Neural progenitor cell (in vitro differentiated cells): ENCODE measurements around the gene GATAD2A. TPM values are rescaled to one million over a fixed set of nuclear protein-coding genes. Genes with fewer than 3 reads are reported as not detected.

Source experiments
- DNase-seq: peaks from one replicate; pipeline ENCODE4 v3.0.0-alpha.2; 2016; ENCODE audit warnings: low spot score
- H2AFZ ChIP-seq: fragments of 200-600 bp; sonication (generic); replicated peaks from 2 replicates; pipeline ENCODE4 v1.6.1; 2016; ENCODE audit warnings: antibody characterized with exemption
- H3F3A ChIP-seq: fragments of 200-600 bp; sonication (generic); 2 replicates; pipeline ENCODE4 v1.6.1; 2016; ENCODE audit warnings: antibody characterized with exemption, low read depth
- H3K27ac ChIP-seq: fragments of 200-600 bp; sonication (generic); 2 replicates; pipeline ENCODE4 v1.5.1; 2016; ENCODE audit warnings: mild to moderate bottlenecking
- H3K27me3 ChIP-seq: fragments of 200-600 bp; sonication (generic); 2 replicates; pipeline ENCODE4 v1.6.1; 2016; ENCODE audit warnings: mild to moderate bottlenecking, moderate library complexity
- H3K36me3 ChIP-seq: fragments of 200-600 bp; sonication (generic); 2 replicates; pipeline ENCODE4 v1.5.1; 2016
- H3K4me1 ChIP-seq: fragments of 200-600 bp; sonication (generic); 2 replicates; pipeline ENCODE4 v1.6.1; 2016; ENCODE audit warnings: mixed run types
- H3K4me2 ChIP-seq: fragments of 200-600 bp; sonication (generic); 2 replicates; pipeline ENCODE4 v1.6.1; 2016
- H3K4me3 ChIP-seq: fragments of 200-600 bp; sonication (generic); 2 replicates; pipeline ENCODE4 v1.5.1; 2016
- H3K79me2 ChIP-seq: fragments of 200-600 bp; sonication (generic); 2 replicates; pipeline ENCODE4 v1.6.1; 2016; ENCODE audit warnings: low read depth
- H3K9ac ChIP-seq: fragments of 200-600 bp; sonication (generic); 2 replicates; pipeline ENCODE4 v1.6.1; 2016
- H3K9me3 ChIP-seq: fragments of 200-600 bp; sonication (generic); 2 replicates; pipeline ENCODE4 v1.5.1; 2016; ENCODE audit warnings: low read depth
- H4K20me1 ChIP-seq: fragments of 200-600 bp; sonication (generic); 2 replicates; pipeline ENCODE4 v1.6.1; 2016; ENCODE audit warnings: low read depth
- H3K27ac Mint-ChIP-seq: 3 replicates; pipeline ENCODE4 v1.8.0; 2021; ENCODE audit warnings: mixed read lengths
- H3K27me3 Mint-ChIP-seq: 2 replicates; pipeline ENCODE4 v1.8.0; 2022; ENCODE audit warnings: low read depth, mild to moderate bottlenecking, inconsistent platforms, moderate library complexity, mixed read lengths; ENCODE audit not compliant: insufficient read depth
- H3K36me3 Mint-ChIP-seq: 3 replicates; pipeline ENCODE4 v1.8.0; 2021; ENCODE audit warnings: mixed read lengths
- H3K4me1 Mint-ChIP-seq: 3 replicates; pipeline ENCODE4 v1.8.0; 2021; ENCODE audit warnings: mixed read lengths
- H3K4me3 Mint-ChIP-seq: 3 replicates; pipeline ENCODE4 v1.8.0; 2021; ENCODE audit warnings: mild to moderate bottlenecking, moderate library complexity, mixed read lengths
- H3K9me3 Mint-ChIP-seq: 3 replicates; pipeline ENCODE4 v1.8.0; 2020; ENCODE audit warnings: mixed read lengths
- EZH2 ChIP-seq: fragments of 200-600 bp; sonication (generic); IDR thresholded peaks from 2 replicates; pipeline ENCODE4 v1.6.1; 2017; ENCODE audit warnings: antibody characterized with exemption, mild to moderate bottlenecking, moderate library complexity
- EZH2phosphoT487 ChIP-seq: fragments of 200-600 bp; sonication (generic); IDR thresholded peaks from 2 replicates; pipeline ENCODE4 v1.6.1; 2017; ENCODE audit warnings: antibody characterized with exemption
- total RNA-seq: library from RNA; depleted of rRNA; stranded (reverse); fragments of >200 nt; gene quantifications from 2 replicates; pipeline ENCODE4 v1.2.3, GENCODE V29; 2015; ENCODE audit warnings: low replicate concordance
- TF ChIP-seq, protein P1 (sequence below): fragments of 200-600 bp; sonication (generic); IDR thresholded peaks from 2 replicates; pipeline ENCODE4 v1.5.1; 2017; ENCODE audit warnings: antibody characterized with exemption, mild to moderate bottlenecking

GATAD2A gene
- total RNA-seq, 1 donor from 2014 or later, result 37.9 TPM

DNA sequence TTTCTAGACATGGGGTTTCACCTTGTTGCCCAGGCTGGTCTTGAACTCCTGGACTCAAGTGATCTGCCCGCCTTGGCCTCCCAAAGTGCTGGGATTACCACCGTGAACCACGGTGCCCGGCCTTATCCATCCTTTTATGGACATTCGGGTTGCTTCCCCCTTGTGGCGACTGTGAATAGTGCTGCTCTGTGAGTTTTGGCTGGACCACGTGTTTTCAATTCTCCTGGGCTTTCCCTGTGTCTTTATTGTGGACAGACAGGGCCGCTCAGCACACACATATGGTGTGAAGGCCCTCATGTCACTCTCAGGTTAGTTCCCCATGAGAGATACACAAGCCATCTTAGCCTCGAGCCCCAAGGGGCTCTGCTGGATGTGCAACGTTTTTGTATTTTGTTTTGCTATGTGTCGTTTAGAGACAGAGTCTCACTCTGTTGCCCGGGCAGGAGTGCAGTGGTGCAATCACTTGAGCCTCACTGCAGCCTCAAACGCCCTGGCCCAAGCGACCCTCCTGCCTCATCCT is 44.3 kb upstream of the GATAD2A start:
- H3K4me1 Mint-ChIP-seq, result peaks cover 6% of the 10 kb centered on the region
- TF ChIP-seq, protein P1, sequence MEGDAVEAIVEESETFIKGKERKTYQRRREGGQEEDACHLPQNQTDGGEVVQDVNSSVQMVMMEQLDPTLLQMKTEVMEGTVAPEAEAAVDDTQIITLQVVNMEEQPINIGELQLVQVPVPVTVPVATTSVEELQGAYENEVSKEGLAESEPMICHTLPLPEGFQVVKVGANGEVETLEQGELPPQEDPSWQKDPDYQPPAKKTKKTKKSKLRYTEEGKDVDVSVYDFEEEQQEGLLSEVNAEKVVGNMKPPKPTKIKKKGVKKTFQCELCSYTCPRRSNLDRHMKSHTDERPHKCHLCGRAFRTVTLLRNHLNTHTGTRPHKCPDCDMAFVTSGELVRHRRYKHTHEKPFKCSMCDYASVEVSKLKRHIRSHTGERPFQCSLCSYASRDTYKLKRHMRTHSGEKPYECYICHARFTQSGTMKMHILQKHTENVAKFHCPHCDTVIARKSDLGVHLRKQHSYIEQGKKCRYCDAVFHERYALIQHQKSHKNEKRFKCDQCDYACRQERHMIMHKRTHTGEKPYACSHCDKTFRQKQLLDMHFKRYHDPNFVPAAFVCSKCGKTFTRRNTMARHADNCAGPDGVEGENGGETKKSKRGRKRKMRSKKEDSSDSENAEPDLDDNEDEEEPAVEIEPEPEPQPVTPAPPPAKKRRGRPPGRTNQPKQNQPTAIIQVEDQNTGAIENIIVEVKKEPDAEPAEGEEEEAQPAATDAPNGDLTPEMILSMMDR, result peak; percentile 79
- TF ChIP-seq EZH2 (no peak), EZH2phosphoT487 (no peak)
- H3K27me3 Mint-ChIP-seq, result no peaks in the 10 kb centered on the region
- Histone ChIP-seq H3K4me3 (no peak overlapping the region), H3K36me3 (no peaks in the 10 kb centered on the region), H3F3A (peaks cover 17% of the 10 kb centered on the region), H3K9me3 (no peaks in the 10 kb centered on the region), H4K20me1 (no peaks in the 10 kb centered on the region), H3K79me2 (no peaks in the 10 kb centered on the region), H3K27me3 (no peaks in the 10 kb centered on the region), H3K4me1 (no peaks in the 10 kb centered on the region), H2AFZ (peak overlapping the region; percentile 72), H3K27ac (no peak overlapping the region), H3K9ac (no peak overlapping the region), H3K4me2 (no peak overlapping the region)
- peak; percentile 85 for DNase-seq
- no peak overlapping the region for H3K27ac Mint-ChIP-seq
- no peak overlapping the region for H3K4me3 Mint-ChIP-seq
- peaks cover 6% of the 10 kb centered on the region for H3K36me3 Mint-ChIP-seq
- H3K9me3 Mint-ChIP-seq, result no peaks in the 10 kb centered on the region

- H3K4me3 Mint-ChIP-seq, result peak overlapping the region; percentile 24
- H3K27ac Mint-ChIP-seq, result no peak overlapping the region
- no peak overlapping the region for H2AFZ ChIP-seq
- no peaks in the 10 kb centered on the region for H3K36me3 ChIP-seq
- H3K36me3 Mint-ChIP-seq, result peaks cover 6% of the 10 kb centered on the region
- peaks cover 10% of the 10 kb centered on the region for H3K4me1 Mint-ChIP-seq
- no peaks in the 10 kb centered on the region for H3K9me3 Mint-ChIP-seq
- H3K27me3 Mint-ChIP-seq, result peaks cover 2% of the 10 kb centered on the region
- H3K27me3 ChIP-seq, result no peaks in the 10 kb centered on the region
- no peak overlapping the region for H3K4me3 ChIP-seq
- DNase-seq, result no peak
- no peaks in the 10 kb centered on the region for H3K9me3 ChIP-seq
- no peaks in the 10 kb centered on the region for H4K20me1 ChIP-seq
- TF ChIP-seq EZH2phosphoT487 (no peak), EZH2 (no peak)
- TF ChIP-seq, protein P1, result no peak
- H3K79me2 ChIP-seq, result no peaks in the 10 kb centered on the region
- no peaks in the 10 kb centered on the region for H3K4me1 ChIP-seq
- no peak overlapping the region for H3K27ac ChIP-seq
- H3K4me2 ChIP-seq, result no peak overlapping the region
- H3K9ac ChIP-seq, result no peak overlapping the region
- peaks cover 17% of the 10 kb centered on the region for H3F3A ChIP-seq
Observed at GRCh38 chr19:19362075-19362474, 43.4 kb upstream of the GATAD2A start.

DNA sequence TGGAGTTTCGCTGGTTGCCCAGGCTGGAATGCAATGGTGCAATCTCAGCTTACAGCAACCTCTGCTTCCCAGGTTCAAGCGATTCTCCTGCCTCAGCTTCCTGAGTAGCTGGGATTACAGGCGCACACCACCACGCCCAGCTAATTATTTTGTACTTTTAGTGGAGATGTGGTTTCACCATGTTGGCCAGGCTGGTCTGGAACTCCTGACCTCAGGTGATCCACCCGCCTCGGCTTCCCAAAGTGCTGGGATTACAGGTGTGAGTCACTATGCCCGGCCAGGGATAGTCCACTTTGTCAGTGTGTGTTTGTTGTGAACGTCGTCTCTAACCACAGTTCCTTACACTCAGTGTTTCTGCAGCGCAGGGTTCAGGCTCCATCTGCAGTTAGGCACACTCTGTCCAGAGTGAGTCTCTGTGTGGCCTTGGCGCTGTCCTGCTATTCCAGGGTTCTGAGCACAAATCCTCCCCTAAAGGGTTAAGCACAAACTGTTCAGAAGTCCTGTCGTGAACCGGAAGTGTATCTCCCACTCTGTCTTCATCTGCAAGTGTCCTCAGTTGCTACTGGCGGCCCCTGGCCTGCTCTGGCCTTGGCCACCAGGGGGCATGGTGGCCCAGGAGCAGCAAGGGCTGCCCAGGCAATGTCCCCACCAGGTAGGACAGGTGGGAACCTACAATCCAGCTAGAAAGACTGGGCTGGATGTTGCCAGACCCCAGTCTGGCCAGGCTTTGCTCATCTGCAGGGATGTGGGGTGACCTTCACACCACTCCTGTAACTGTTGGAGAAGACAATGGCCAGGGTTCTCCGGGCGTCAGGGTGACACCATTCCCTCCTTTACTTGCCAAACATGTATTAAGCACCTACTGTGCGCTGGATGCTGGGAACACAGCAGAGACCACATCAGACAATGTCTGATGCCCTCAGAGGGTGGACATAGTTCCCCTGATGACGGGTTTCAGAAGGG is 38.8 kb upstream of the GATAD2A start:
- Histone ChIP-seq H3K4me3 (no peak overlapping the region), H3K9ac (no peak overlapping the region), H3K79me2 (no peaks in the 10 kb centered on the region), H2AFZ (peak overlapping the region; percentile 88), H3K4me2 (no peak overlapping the region), H3F3A (no peaks in the 10 kb centered on the region), H3K9me3 (no peaks in the 10 kb centered on the region), H3K4me1 (no peaks in the 10 kb centered on the region), H3K27ac (no peak overlapping the region), H3K27me3 (no peaks in the 10 kb centered on the region), H4K20me1 (no peaks in the 10 kb centered on the region), H3K36me3 (no peaks in the 10 kb centered on the region)
- H3K36me3 Mint-ChIP-seq, result no peaks in the 10 kb centered on the region
- H3K27ac Mint-ChIP-seq, result peak overlapping the region; percentile 46
- H3K4me3 Mint-ChIP-seq, result no peak overlapping the region
- peaks cover 2% of the 10 kb centered on the region for H3K27me3 Mint-ChIP-seq
- no peaks in the 10 kb centered on the region for H3K9me3 Mint-ChIP-seq
- H3K4me1 Mint-ChIP-seq, result peaks cover 4% of the 10 kb centered on the region
- peak; percentile 84 for DNase-seq
- TF ChIP-seq, protein P1, result peak; percentile 96
- TF ChIP-seq EZH2phosphoT487 (no peak), EZH2 (no peak)
